ENCODE results near the gene ANKRD17.

GRCh38 chr4:73187325-73187724 lies 71.3 kb downstream of the ANKRD17 start:
- no peak for TF ChIP-seq CTCF (conservative IDR thresholded peaks at IDR 0.05; ENCODE audit: low read length)
- no peak for TF ChIP-seq EZH2phosphoT487 (IDR thresholded peaks at IDR 0.05; ENCODE audit: borderline replicate concordance)
